Measurements from ENCODE around the gene GALNT18. TPM values are rescaled to one million over a fixed set of nuclear protein-coding genes. Genes with fewer than 3 reads are reported as not detected.

The GALNT18 gene
- polyA plus RNA-seq, 4 donors = 22.2 to 35.0 (median 29.4) TPM

GRCh38 chr11:11505190-11505589 lies 116.6 kb downstream of the GALNT18 start:
- DNase-seq (ENCODE audit: low read depth in 4 of 4, low spot score in 2 of 4) = no peak

- DNase-seq (ENCODE audit: low read depth in 4 of 4, low spot score in 2 of 4) = no peak
These were observed 117.7 kb downstream of the GALNT18 start for GRCh38 chr11:11504071-11504470.

GRCh38 chr11:11502263-11502861 lies 119.4 kb downstream of the GALNT18 start:
- no peak for DNase-seq (ENCODE audit: low read depth in 4 of 4, low spot score in 2 of 4)

GRCh38 chr11:11501546-11502262 lies 120.1 kb downstream of the GALNT18 start:
- no peak for DNase-seq (ENCODE audit: low read depth in 4 of 4, low spot score in 2 of 4)

DNA sequence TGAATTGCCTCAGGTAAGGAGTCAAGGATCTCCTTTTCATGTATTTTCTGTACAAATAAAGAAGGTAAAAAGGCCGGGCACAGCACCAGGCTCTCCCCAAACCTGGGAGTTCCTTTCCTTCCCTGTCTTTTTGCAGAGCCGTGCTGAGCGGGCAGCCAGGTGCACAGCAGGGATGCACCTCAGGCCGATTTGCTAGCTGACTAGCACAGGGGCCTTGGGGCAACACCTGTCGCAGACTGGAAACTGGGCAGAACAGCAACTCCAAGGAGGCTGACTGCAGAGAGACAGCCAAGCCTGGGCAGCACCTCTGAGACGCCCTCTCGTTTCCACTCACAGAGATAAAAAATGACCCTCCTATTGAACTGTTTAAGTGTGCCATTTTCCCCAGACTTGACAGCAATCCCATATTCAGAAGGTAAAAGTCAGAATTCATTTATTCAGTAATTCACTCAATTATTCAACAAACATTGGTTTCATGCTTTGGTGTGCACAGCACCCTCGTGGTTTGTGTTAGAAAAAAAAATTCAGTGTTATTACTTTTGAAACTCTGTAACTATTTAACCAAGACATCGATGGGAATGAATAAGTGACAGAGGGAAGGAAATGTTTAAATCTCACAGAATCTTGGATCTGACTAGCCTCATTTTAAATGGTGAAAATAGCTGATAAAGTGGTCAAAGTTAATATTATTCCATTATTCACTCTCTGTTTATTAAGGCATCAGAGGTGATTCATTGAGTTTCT lies 120.9 kb downstream of the GALNT18 start:
- no peak for DNase-seq (ENCODE audit: low read depth in 4 of 4, low spot score in 2 of 4)

GRCh38 chr11:11499300-11499699 lies 122.5 kb downstream of the GALNT18 start:
- no peak for DNase-seq (ENCODE audit: low read depth in 4 of 4, low spot score in 2 of 4)

DNA sequence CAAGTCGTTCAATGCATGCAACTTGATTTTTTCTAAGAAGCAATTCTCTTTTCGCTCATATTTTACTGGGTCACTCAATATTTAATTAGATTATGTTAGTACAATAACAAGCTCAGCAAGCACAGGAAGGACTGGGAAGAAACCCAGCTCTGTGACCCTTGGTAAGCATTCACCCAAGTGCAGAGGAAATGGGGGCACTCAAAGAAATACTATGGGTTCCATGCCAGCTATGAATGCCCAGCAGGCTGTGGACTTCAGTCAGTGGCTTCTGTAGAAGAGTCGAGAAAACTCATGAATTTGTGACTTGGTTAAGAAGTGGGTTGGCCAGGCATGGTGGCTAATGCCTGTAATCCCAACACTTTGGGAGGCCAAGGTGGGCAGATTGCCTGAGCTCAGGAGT lies 123.6 kb downstream of the GALNT18 start:
- no peak for DNase-seq (ENCODE audit: low read depth in 4 of 4, low spot score in 2 of 4)

DNA sequence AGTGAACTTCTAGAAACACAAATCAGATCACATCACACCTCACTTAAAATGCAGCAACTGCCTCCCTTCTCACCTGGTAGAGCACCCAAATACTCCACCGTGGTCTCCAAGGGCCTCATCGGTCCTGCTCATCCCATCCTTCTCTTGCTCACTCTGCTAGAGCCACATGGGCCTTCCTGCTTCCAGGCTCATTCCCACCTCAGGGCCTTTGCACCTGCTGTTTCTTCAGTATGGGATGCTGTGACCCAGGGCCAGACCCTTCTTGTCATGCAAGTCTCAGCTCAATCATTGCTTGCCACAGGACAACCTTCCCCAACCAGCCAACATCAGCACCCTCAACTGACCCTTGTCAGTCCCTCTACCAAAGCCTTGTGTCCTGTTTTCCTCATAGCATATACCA lies 124.9 kb downstream of the GALNT18 start:
- DNase-seq (ENCODE audit: low read depth in 4 of 4, low spot score in 2 of 4) = no peak

- DNase-seq (ENCODE audit: low read depth in 4 of 4, low spot score in 2 of 4) = no peak
These were observed 127.5 kb downstream of the GALNT18 start for GRCh38 chr11:11494348-11494747.

- no peak for DNase-seq (ENCODE audit: low read depth in 4 of 4, low spot score in 2 of 4)
These were observed 128.1 kb downstream of the GALNT18 start for GRCh38 chr11:11493698-11494097.

DNA sequence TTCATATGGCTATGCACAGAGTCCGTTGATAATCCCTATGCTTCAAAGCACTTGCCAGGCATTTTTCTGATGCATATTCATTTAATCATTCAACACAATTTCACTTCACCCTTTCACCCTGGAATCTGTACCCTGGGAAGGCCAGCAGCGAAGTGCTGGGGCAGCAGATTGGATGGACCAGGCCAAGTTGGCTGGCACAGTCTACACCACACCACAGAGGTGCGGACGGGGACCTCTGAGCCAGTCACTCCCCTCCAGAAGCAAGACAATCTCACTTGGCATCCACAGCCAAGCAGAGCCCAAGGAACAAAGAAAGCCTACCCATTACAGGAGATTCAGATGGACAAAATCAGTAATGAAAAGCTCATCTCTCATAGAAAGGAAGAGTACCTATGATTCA lies 130.2 kb downstream of the GALNT18 start:
- no peak for DNase-seq (ENCODE audit: low read depth in 4 of 4, low spot score in 2 of 4)

DNA sequence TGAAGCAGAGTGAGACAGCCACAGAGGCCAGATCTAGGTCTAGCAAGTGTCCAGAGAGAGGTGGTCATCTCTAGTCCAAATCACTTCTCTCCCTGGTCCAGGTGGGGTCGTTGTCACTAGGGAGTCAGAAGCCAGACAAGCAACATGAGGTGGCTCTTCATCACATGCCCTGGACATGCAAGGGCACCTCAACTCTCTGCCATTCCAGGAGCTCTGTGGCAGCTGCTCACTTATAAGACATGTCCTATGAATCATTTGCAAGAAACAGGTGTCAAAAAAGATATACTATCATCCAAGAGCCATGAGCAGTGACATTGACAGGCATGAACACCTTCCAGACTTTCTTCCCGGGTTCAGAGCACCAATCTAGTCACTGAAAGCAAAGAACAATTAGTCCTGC lies 130.8 kb downstream of the GALNT18 start:
- DNase-seq (ENCODE audit: low read depth in 4 of 4, low spot score in 2 of 4) = no peak

GRCh38 chr11:11486423-11486822 lies 135.4 kb downstream of the GALNT18 start:
- no peak for DNase-seq (ENCODE audit: low read depth in 4 of 4, low spot score in 2 of 4)

GRCh38 chr11:11486002-11486401 lies 135.8 kb downstream of the GALNT18 start:
- no peak for DNase-seq (ENCODE audit: low read depth in 4 of 4, low spot score in 2 of 4)

- no peak for DNase-seq (ENCODE audit: low read depth in 4 of 4, low spot score in 2 of 4)
These were observed 138.2 kb downstream of the GALNT18 start for GRCh38 chr11:11483627-11484026.

DNA sequence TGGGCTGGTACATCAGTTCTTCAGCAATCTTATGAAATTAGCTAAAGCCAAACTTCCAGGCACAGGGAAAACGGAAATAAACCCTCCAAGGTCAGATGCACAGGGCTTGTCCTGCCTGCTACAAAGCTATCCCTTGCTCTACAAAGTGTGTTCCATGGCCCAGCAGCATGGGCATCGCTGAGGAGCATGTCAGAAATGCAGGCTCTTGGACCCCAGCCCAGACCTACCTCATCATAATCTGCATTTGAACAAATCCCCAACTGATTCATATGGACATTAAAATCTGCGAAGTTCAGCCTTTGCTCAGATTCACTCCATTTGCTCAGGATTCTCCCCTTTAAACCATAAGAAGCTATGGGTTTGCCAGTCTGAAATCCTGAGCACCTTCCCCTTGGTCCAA lies 139.1 kb downstream of the GALNT18 start:
- DNase-seq (ENCODE audit: low read depth in 4 of 4, low spot score in 2 of 4) = no peak

GRCh38 chr11:11481371-11481770 lies 140.4 kb downstream of the GALNT18 start:
- no peak for DNase-seq (ENCODE audit: low read depth in 4 of 4, low spot score in 2 of 4)

- DNase-seq (ENCODE audit: low read depth in 4 of 4, low spot score in 2 of 4) = no peak
These were observed 140.8 kb downstream of the GALNT18 start for GRCh38 chr11:11480971-11481370.

- no peak for DNase-seq (ENCODE audit: low read depth in 4 of 4, low spot score in 2 of 4)
These were observed 143.1 kb downstream of the GALNT18 start for GRCh38 chr11:11478687-11479086.

GRCh38 chr11:11477695-11478420 lies 143.9 kb downstream of the GALNT18 start:
- DNase-seq (ENCODE audit: low read depth in 4 of 4, low spot score in 2 of 4) = no peak

GRCh38 chr11:11476971-11477645 lies 144.7 kb downstream of the GALNT18 start:
- DNase-seq (ENCODE audit: low read depth in 4 of 4, low spot score in 2 of 4) = no peak

Data from left renal cortex interstitium (tissue), 4 donors.